ENCODE data around the gene PTPN3.

- TF ChIP-seq ZNF121 (CRISPR knock-in tag; conservative IDR thresholded peaks at IDR 0.05) (no peak), EGR1 (conservative IDR thresholded peaks at IDR 0.05) (no peak), RFX1 (IDR thresholded peaks at IDR 0.05) (no peak), YY1 (IDR thresholded peaks at IDR 0.05; ENCODE audit: borderline replicate concordance in 1 of 3, control insufficient read depth in 1 of 3, extremely low read depth in 1 of 3, insufficient read depth in 3 of 3, insufficient read length in 1 of 3, insufficient replicate concordance in 2 of 3, low read depth in 1 of 3, low read length in 2 of 3) (no peak), EP300 (IDR thresholded peaks at IDR 0.05; ENCODE audit: low read length) (no peak), CTCF (IDR thresholded peaks at IDR 0.05 in 2 of 3, conservative IDR thresholded peaks at IDR 0.05 in 1 of 3; ENCODE audit: insufficient read depth in 2 of 3, low read depth in 1 of 3, low read length in 3 of 3) (no peak), NFE2 (IDR thresholded peaks at IDR 0.05; ENCODE audit: low read depth) (no peak), TCF7 (IDR thresholded peaks at IDR 0.05; ENCODE audit: borderline replicate concordance) (no peak), USF2 (CRISPR knock-in tag; IDR thresholded peaks at IDR 0.05) (no peak), ZBTB43 (CRISPR knock-in tag; IDR thresholded peaks at IDR 0.05) (no peak), MXD1 (CRISPR knock-in tag; IDR thresholded peaks at IDR 0.05; ENCODE audit: borderline replicate concordance, poor library complexity, severe bottlenecking) (no peak), ETS1 (conservative IDR thresholded peaks at IDR 0.05; ENCODE audit: control insufficient read depth, low read depth, low read length) (no peak)
Measured at GRCh38 chr9:109537288-109537687, 39.2 kb upstream of the PTPN3 start.
